Vagina (tissue), 2 donors: ENCODE results near the gene DNAJC3.
"Not testable (repeated sequence)": the region's sequence is repeated elsewhere in the genome, so short reads cannot be mapped to it uniquely, and the experiment has no call there.

ENCODE experiments used
- POLR2A ChIP-seq, 2 donors: fragments of 450-650 bp; IDR thresholded peaks; one replicate each; pipeline ENCODE4 v1.6.1; 2017; ENCODE audit warnings: antibody characterized with exemption in 2 of 2, mild to moderate bottlenecking in 2 of 2, moderate library complexity in 2 of 2
- POLR2AphosphoS5 ChIP-seq, 2 donors: sonication (generic); formaldehyde crosslinking; IDR thresholded peaks; one replicate each; pipeline ENCODE4 v1.9.0; 2017; ENCODE audit warnings: antibody characterized with exemption in 2 of 2, mild to moderate bottlenecking in 2 of 2, low read depth in 1 of 2; ENCODE audit not compliant: insufficient read depth in 1 of 2
- TF ChIP-seq, protein P1 (sequence below), 3 experiments: fragments of 450-650 bp in 2 of 3; fragments of 200-600 bp in 1 of 3; sonication (generic) in 1 of 3; IDR thresholded peaks; one replicate each; pipeline ENCODE4 v1.5.1; 2017 to 2019; ENCODE audit warnings: antibody characterized with exemption in 3 of 3, mild to moderate bottlenecking in 2 of 3, moderate library complexity in 2 of 3

DNA sequence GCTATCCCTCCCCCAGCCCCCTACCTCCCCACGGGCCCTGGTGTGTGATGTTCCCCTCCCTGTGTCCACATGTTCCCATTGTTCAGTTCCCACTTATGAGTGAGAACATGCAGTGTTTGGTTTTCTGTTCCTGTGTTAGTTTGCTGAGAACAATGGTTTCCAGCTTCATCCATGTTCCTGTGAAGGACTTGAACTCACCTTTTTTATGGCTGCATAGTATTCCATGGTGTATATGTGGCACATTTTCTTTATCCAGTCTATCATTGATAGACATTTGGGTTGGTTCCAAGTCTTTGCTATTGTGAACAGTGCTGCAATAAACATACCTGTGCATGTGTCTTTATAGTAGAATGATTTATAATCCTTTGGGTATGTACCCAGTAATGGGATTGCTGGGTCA, 105.0 kb downstream of the DNAJC3 start:
- not testable (repeated sequence) for TF ChIP-seq POLR2AphosphoS5 (IDR thresholded peaks at IDR 0.05; ENCODE audit: insufficient read depth in 1 of 2, low read depth in 1 of 2); POLR2A (IDR thresholded peaks at IDR 0.05)
- TF ChIP-seq, protein P1, sequence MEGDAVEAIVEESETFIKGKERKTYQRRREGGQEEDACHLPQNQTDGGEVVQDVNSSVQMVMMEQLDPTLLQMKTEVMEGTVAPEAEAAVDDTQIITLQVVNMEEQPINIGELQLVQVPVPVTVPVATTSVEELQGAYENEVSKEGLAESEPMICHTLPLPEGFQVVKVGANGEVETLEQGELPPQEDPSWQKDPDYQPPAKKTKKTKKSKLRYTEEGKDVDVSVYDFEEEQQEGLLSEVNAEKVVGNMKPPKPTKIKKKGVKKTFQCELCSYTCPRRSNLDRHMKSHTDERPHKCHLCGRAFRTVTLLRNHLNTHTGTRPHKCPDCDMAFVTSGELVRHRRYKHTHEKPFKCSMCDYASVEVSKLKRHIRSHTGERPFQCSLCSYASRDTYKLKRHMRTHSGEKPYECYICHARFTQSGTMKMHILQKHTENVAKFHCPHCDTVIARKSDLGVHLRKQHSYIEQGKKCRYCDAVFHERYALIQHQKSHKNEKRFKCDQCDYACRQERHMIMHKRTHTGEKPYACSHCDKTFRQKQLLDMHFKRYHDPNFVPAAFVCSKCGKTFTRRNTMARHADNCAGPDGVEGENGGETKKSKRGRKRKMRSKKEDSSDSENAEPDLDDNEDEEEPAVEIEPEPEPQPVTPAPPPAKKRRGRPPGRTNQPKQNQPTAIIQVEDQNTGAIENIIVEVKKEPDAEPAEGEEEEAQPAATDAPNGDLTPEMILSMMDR (IDR thresholded peaks at IDR 0.05), result not testable (repeated sequence)
